HG02759 (cell line): Measurements from ENCODE around the gene ROCK2.
"Not testable (repeated sequence)": the region's sequence is repeated elsewhere in the genome, so short reads cannot be mapped to it uniquely, and the experiment has no call there.

Source experiments
- ATAC-seq: cut with Tn5 transposase; IDR thresholded peaks from one replicate; pipeline ENCODE4 v1.9.1; 2021; ENCODE audit warnings: mild to moderate bottlenecking, moderate library complexity; ENCODE audit not compliant: unreplicated experiment

The ROCK2 gene

GRCh38 chr2:11342551-11343367 lies 1.7 kb downstream of the ROCK2 start:
- no peak for ATAC-seq

GRCh38 chr2:11340717-11341116 lies 3.7 kb downstream of the ROCK2 start:
- no peak for ATAC-seq

GRCh38 chr2:11339508-11340083 lies 4.8 kb downstream of the ROCK2 start:
- no peak for ATAC-seq

DNA sequence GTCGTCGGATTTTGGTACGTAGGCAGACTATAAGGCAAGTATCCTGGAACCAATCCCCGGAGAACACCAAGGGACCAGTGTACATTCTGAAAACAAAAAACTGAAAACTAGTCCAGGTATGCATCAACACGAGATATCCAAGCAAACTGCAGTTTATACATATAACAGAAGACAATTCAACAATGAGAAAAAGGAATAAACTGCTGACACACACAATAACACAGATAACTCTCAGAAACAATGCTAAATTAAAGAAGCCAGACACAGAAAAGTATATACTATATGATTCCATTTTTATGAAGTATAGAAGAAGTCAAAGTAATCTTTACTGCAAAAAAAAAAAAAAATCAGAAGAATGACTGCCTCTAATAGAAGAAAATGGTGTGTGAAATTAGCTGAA lies 5.9 kb downstream of the ROCK2 start:
- ATAC-seq, result no peak

DNA sequence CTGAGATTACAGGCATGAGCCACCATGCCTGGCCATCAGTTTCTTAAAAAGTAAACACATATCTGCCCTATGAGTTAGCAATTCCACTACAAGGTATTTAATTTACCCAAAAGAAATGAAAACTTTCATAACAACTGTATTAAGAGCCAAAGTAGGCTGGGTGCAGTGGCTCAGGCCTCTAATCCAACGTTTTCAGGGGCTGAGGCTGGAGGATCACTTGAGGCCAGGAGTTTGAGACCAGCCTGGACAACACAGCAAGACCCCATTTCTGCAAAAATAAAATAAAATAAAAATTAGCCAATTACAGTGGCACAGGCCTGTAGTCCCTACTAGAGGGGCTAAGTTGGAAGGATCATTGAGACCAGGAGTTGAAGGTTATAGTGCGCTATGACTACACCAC lies 6.5 kb downstream of the ROCK2 start:
- no peak for ATAC-seq

DNA sequence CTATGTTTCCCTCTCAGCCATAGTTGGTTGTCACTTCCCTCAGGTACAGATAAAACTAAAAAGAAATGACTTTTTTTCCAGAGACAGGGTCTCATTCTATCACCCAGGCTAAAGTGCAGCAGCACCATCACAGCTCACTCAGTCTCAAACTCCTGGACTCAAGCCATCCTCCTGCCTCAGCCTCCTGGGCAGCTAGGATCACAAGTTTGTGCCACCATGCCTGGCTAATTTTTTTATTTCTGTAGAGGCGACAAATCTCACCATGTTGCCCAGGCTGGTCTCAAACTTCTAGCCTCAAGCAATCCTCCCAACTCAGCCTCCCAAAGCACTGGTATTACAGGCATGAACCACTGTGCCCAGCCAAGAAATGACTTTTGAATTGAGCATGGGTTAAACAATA lies 8.2 kb downstream of the ROCK2 start:
- no peak for ATAC-seq

DNA sequence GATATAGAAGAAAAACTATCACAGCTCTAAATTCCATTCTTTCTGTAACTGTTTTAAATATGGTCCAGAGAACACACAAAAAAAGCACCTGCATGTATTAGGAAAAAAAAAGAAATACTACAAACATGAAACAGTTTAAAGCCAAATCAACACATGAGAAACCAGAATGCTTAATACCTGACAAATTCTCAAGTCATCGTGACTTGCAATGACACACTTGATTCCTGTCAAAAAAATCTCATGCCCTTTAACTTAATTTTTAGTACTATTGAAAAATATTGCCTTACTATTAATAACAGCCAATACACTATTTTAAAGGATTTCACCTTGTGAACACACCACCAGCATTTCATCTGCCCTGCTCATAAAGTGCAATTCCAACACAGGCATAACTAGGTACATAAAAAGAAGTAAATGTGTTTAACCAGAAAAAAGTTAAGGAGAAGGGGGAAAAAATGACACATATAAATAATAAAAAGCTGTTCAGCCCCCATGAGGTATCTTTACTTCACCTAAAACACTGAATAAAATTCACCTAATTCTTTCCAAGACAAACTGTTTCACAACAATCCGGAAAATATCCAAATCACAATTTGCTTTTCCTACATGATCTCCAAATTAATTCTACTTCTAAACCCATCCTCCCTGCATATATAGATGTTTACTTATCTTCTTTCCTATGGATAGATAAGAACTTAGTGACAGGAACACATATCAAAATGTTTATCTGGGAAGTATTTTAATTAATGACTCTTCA lies 10.8 kb downstream of the ROCK2 start:
- ATAC-seq, result no peak

GRCh38 chr2:11332596-11332995 lies 11.8 kb downstream of the ROCK2 start:
- no peak for ATAC-seq

DNA sequence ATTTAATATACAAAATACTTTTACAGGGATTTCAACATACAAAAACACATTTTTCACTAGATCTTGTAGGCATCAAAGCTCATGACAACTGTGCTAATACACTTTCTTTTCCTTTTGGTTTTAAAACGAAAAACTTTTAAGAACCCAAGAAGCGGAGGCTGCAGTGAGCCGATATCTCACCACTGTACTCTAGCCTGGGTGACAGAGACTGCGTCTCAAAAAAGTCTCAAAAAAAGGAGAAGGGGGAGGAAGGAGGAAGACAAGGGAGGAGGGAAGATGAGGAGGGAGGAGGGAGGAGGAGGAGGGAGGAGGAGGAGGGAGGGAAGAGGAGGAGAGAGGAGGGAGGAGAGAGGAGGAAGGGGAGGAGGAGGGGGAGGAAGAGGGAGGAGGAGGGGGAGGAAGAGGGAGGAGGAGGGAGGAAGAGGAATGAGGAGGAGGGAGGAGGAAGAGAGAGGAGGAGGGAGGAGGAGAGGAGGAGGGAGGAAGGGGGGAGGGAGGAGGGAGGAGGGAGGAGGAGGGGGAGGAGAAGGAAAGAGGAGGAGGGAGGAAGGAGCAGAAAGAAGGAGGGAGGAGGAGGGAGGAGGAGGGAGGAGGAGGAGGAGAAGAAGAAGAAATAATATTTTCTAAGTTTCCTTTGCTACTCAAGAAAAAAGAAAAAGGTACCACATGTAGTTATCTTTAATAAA lies 13.8 kb downstream of the ROCK2 start:
- no peak for ATAC-seq

DNA sequence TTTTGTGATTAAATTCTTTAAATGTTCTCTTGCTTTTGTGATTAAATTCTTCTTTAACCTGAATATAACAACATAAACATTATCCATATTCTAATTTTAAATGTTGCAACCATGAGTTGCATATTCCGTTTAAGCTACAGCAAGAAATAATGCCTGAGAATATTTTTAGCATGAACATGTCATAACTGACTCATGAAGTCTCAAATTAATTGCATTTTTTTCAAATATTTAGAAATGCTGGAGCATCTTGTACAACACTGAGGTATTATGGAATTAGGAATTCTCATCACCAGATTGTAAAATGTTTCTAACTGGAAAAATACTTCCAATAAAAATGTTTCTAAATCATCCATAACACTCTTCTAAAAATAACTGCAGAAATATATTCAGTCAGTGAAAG lies 14.7 kb downstream of the ROCK2 start:
- no peak for ATAC-seq

DNA sequence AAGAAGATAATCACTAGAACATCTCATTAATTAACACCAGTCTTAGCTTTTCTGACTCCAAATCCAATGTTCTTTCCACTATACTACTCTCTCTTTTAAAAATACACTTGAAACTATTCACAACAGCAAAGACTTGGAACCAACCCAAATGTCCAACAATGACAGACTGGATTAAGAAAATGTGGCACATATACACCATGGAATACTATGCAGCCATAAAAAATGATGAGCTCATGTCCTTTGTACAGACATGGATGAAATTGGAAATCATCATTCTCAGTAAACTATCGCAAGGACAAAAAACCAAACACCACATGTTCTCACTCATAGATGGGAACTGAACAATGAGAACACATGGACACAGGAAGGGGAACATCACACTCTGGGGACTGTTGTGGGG lies 15.9 kb downstream of the ROCK2 start:
- ATAC-seq, result not testable (repeated sequence)

- ATAC-seq, result no peak
Observed at GRCh38 chr2:11327871-11328270, 16.6 kb downstream of the ROCK2 start.

DNA sequence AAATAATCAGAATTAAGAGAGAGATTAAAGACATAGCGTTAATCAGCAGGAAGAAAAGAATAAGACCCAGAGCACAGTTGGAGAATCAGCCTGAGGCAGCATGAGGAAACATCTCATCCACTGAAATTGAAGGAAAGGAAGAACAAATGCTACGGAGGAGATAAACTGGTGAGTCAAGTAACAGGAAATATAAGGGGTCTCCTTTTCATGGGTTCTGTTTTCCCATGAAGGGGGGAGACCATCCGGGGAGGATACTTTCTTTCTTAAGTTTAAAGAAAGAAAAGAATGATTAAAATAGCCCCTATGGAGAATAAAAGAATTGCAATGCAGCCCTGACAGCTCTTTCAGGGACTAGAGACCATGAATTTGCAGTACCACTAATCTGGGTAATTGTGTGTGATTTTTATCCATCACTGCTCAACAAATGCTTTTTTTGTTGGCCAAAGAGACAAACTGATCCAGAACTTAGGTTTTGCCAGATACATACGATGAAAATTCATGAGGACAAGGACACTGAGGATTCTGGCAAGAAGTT lies 17.7 kb downstream of the ROCK2 start:
- ATAC-seq, result no peak

GRCh38 chr2:11325961-11326676 lies 18.3 kb downstream of the ROCK2 start:
- no peak for ATAC-seq

GRCh38 chr2:11321847-11322246 lies 22.6 kb downstream of the ROCK2 start:
- no peak for ATAC-seq

- ATAC-seq, result no peak
Observed at GRCh38 chr2:11320698-11321492, 23.5 kb downstream of the ROCK2 start.

DNA sequence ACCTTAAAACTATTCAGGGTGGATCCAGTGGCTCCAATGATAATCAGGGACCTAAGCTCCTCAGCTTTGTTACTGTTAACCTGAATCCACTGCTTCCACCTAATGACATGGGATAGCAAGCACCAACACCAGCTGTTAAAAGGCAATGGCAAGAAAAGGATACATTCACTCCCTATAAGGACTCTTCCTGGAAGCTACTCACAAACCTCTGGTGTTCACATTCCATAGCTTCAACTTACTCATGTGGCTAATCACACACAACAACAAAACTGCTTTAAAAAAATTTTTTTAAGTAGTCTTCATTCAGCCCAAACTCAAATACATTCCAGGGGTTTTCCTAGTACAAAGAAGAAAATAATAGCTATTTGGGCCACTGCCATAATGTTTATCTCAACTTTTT lies 24.5 kb downstream of the ROCK2 start:
- ATAC-seq, result no peak

GRCh38 chr2:11315074-11315705 lies 29.2 kb downstream of the ROCK2 start:
- ATAC-seq, result no peak

DNA sequence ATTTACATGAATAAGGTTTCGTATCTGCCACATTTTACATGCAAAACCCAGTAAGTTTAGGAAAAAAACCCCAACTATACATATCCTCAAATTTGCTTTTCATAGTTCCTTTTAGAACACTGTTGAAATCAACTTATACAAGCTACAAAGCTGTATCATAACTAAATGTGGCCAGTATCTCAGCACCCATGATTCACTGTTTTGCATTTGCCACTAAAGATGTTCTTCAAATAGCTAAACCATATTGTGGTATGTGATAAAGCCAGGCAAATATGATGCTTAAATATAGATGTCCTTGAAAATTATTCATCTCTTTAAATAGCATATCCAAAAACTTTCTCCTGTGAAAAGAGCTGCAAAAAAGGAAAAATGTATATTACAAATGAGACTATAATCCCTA lies 29.9 kb downstream of the ROCK2 start:
- no peak for ATAC-seq
